Retinal pigment epithelial cell (primary cell): ENCODE results near the gene PATL2.
"Not testable (repeated sequence)": the region's sequence is repeated elsewhere in the genome, so short reads cannot be mapped to it uniquely, and the experiment has no call there.

Experiments
- DNase-seq: peaks from one replicate; pipeline ENCODE4 v3.0.0-alpha.2; 2010; ENCODE audit warnings: low read depth
- H3K4me3 ChIP-seq: 2 replicates; pipeline ENCODE4 v1.5.1; 2011; ENCODE audit warnings: mild to moderate bottlenecking, low read length, control low read depth, moderate library complexity
- TF ChIP-seq, protein P1 (sequence below): conservative IDR thresholded peaks from 2 replicates; pipeline ENCODE4 v1.5.1; 2011; ENCODE audit warnings: low read depth, low read length, control low read depth, inconsistent platforms

Gene PATL2

DNA sequence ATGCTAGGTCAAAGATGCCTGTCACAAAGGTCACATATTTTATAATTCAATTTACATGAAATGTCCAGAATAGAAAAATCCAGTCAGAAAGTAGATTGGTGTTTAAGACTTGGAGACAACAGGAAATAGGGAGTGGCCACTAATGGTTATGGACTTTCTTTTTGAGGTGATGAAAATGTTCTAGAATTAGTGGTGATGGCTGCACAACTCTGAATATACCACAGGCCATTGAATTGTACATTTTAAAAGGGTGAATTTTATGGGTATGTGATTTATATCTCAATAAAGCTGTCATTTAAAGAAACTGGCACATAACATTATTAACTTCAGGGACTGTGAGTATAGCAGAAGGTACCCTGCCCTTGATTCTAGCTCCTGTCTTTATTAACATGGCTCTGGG is 63.5 kb downstream of the PATL2 start:
- no peak for DNase-seq
- TF ChIP-seq, protein P1, sequence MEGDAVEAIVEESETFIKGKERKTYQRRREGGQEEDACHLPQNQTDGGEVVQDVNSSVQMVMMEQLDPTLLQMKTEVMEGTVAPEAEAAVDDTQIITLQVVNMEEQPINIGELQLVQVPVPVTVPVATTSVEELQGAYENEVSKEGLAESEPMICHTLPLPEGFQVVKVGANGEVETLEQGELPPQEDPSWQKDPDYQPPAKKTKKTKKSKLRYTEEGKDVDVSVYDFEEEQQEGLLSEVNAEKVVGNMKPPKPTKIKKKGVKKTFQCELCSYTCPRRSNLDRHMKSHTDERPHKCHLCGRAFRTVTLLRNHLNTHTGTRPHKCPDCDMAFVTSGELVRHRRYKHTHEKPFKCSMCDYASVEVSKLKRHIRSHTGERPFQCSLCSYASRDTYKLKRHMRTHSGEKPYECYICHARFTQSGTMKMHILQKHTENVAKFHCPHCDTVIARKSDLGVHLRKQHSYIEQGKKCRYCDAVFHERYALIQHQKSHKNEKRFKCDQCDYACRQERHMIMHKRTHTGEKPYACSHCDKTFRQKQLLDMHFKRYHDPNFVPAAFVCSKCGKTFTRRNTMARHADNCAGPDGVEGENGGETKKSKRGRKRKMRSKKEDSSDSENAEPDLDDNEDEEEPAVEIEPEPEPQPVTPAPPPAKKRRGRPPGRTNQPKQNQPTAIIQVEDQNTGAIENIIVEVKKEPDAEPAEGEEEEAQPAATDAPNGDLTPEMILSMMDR: no peak
- H3K4me3 ChIP-seq: no peak overlapping the region

DNA sequence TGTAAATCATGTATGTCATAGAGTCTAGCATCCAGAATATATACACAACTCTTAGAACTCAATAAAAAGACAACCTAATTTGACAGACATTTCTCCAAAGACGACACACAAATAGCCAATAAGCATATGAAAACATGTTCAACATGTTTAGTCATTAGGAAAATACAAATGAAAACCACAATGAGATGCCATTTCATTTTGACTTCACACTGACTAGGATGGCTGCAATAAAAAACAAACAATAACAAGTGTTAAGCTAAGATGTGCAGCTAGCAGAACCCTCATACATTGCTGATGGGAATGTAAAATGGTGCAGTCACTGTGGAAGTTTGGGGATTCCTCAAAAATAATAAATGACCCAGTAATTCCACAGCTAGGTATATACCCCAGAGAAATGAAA is 64.1 kb downstream of the PATL2 start:
- no peak overlapping the region for H3K4me3 ChIP-seq
- no peak for DNase-seq
- TF ChIP-seq, protein P1: no peak

DNA sequence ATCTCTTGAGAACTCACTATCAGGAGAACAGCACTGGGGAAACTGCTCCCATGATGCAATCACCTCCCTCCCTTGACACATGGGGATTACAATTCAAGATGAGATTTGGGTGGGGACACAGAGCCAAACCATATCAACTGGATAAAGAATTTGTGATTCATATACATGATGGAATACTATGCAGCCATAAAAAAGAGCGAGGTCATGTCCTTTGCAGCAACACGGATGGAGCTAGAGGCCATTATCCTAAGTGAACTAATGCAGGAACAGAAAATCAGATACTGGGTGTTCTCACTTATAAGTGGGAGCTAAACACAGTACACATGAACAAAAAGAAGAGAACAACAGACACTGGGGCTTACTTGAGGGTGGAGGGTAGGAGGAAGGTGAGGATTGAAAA is 64.7 kb downstream of the PATL2 start:
- no peak overlapping the region for H3K4me3 ChIP-seq
- TF ChIP-seq, protein P1: no peak
- DNase-seq: no peak

DNA sequence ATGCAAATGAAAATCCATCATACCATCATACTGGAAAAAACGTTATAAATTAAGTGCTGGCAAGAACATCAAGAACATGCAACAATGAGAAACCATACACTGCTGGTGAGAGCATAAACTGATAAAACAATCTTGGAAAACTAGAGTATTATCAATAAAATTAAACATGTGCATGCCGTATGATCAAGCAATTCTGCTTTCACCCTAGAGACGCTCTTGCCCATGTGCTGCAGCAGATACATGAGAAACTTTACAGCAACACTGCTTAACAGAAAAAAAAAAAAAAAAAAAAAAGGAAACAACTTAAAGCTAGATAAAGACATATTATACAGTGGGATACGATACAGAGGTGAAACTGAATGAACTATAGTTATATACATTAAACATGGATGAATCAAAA is 69.5 kb downstream of the PATL2 start:
- H3K4me3 ChIP-seq: no peak overlapping the region
- no peak for DNase-seq
- TF ChIP-seq, protein P1: no peak

DNA sequence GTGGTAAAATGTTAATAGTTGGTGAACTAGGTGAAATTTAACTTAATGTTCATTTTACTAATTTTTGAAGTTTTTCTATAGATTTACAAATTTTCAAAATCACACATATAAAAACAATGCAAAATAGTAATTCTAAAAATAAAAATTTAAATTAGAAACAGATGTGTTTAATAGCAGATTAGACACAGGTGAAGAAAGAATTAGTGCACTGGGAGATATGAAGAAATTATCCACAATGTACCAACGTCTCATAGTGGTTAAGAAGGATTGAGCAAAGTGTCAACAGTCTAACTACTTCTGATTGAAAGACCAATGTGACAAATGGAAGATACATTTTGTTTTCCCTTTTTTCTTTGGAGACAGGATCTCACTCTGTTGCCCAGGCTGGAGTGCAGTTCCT is 74.1 kb downstream of the PATL2 start:
- no peak for DNase-seq
- TF ChIP-seq, protein P1: no peak
- H3K4me3 ChIP-seq: no peak overlapping the region

DNA sequence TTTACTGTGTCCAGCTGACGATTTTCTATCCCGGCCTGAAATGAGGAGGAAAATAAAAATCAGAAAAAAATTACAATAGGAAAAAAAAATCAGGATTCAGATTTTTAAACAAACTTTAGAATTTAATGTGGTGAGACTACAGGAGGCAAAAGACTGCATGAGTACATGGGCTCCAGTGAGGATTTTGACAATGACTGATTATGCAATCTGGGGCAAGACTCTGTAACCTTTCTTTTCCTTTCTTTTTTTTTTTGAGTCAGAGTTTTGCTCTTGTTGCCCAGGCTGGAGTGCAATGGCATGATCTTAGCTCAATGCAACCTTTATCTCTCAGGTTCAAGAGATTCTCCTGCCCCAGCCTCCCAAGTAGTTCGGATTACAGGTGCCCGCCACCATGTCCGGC is 77.5 kb downstream of the PATL2 start:
- TF ChIP-seq, protein P1: no peak
- H3K4me3 ChIP-seq: no peak overlapping the region
- no peak for DNase-seq

DNA sequence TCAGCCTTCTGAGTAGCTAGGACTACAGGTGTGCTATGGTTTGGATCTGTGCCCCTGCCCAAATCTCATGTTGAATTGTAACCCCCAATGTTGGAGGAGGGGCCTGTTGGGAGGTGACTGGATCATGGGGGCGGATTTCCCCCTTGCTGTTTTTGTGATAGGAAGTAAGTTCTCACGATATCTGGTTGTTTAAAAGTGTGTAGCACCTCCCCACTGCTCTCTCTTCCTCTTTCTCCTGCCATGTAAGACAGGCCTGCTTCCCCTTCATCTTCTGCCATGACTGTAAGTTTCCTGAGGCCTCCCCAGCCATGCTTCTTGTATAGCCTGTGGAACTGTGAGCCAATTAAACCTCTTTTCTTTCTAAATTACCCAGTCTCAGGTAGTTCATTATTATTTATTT is 85.8 kb downstream of the PATL2 start:
- not testable (repeated sequence) for DNase-seq, H3K4me3 ChIP-seq

DNA sequence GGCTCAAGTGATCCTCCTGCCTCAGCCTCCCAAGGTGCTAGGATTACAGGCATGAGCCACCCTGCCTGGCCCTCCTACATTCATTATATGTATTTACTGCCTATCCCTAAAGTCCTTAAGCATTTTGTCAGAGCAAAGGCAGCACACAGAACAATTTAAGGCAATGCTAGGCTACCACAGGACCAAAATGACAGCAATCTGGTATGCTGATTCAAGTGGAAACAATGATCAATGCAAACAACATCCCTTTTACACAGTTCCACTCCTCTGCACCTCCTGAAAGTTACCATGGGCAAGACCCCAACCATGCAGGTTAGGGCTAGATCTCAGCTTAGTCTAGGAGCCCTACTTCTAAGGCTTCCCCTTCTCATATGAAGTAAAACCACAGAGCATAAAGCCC is 87.9 kb downstream of the PATL2 start:
- DNase-seq: no peak
- H3K4me3 ChIP-seq: no peak overlapping the region
- TF ChIP-seq, protein P1: no peak
